Psoas muscle (tissue), 8 donors: Measurements from ENCODE around the gene MAGIX. TPM values are rescaled to one million over a fixed set of nuclear protein-coding genes. Genes with fewer than 3 reads are reported as not detected.

ENCODE experiments used
- ATAC-seq, 4 donors: fragments of 200-7000 bp; cut with Tn5 transposase; one replicate each; pipeline ENCODE4 v1.9.1; 2020; ENCODE audit warnings: moderate library complexity in 3 of 4, mild to moderate bottlenecking in 2 of 4
- DNase-seq, 2 donors: peaks; one replicate each; pipeline ENCODE4 v3.0.0-alpha.2; 2020
- H3K27ac ChIP-seq: fragments of 200-600 bp; one replicate; pipeline ENCODE4 v1.8.0; 2022
- H3K27me3 ChIP-seq, 3 donors: fragments of 200-600 bp in 1 of 3; one replicate each; pipeline versions ENCODE4 v1.6.1 to v1.8.0; 2013 to 2022; ENCODE audit warnings: low read length in 2 of 3, mild to moderate bottlenecking in 2 of 3, moderate library complexity in 1 of 3; ENCODE audit not compliant: insufficient read depth in 3 of 3
- H3K36me3 ChIP-seq, 2 donors: fragments of 200-600 bp in 1 of 2; one replicate each; pipeline versions ENCODE4 v1.6.1 to v1.8.0; 2013 to 2022; ENCODE audit warnings: low read depth in 1 of 2, mild to moderate bottlenecking in 1 of 2, moderate library complexity in 1 of 2; ENCODE audit not compliant: insufficient read depth in 1 of 2
- H3K4me1 ChIP-seq: fragments of 200-600 bp; one replicate; pipeline ENCODE4 v1.8.0; 2022
- H3K4me3 ChIP-seq: fragments of 200-600 bp; one replicate; pipeline ENCODE4 v1.8.0; 2022; ENCODE audit warnings: mild to moderate bottlenecking
- H3K9me3 ChIP-seq: fragments of 200-600 bp; one replicate; pipeline ENCODE4 v1.8.0; 2022
- CTCF ChIP-seq: fragments of 200-600 bp; IDR thresholded peaks from one replicate; pipeline ENCODE4 v1.8.0; 2022; ENCODE audit warnings: antibody characterized with exemption
- WGBS, 3 donors: extraction: QIAGEN DNeasy Blood & Tissue Kit; methylation state at CpG; one replicate each; pipeline versions ENCODE4 v1.1.6 to v1.1.7; 2013; 5-methylcytosine and 5-hydroxymethylcytosine counted together
- intact Hi-C, 2 donors: fragments of 100-400 bp; cut with DNase I; formaldehyde crosslinking; loops; one replicate each; pipeline versions ENCODE4 v1.11.0 to v1.14.2; 2022
- polyA plus RNA-seq, 3 donors: library from polyadenylated mRNA; stranded (reverse); fragments of 200-250 nt; gene quantifications; one replicate each; pipeline ENCODE4 v1.2.3, GENCODE V29; 2013
- total RNA-seq, 4 donors: library from RNA; stranded (reverse); fragmentation: NEBNext Ultra II Directional in 2 of 4; extraction: Animal tissue kit (Norgen Biotek cat#: 25700) in 2 of 4; gene quantifications; one replicate each; pipeline versions ENCODE4 v1.2.1 to v1.2.4, GENCODE V29; 2021 to 2023
- donor health status: healthy with polysubstance abuse.
- donor health status: DM: no; HTN: no; CAD: no; lungs with moderate emphysema.
- donor health status: Bipolar disorder and iron deficiency.
- donor health status: healthy.
- donor health status: DM: yes; HTN: yes; CAD: no.
- donor health status: DM: no; HTN: no; CAD: no.
- donor health status: DM: no; HTN: no; CAD: no.
- donor health status: DM: yes; HTN: yes; CAD: no.

MAGIX gene
- total and polyA plus RNA-seq, 7 donors, result 2.9 to 8.0 (median 3.7) TPM

GRCh38 chrX:49165901-49166881 lies 3.6 kb downstream of the MAGIX start:
- no peaks in the 10 kb centered on the region for H3K36me3 ChIP-seq
- H3K27ac ChIP-seq, result peak overlapping the region; percentile 93
- intact Hi-C loops, result no loop called here
- no peaks in the 10 kb centered on the region for H3K4me1 ChIP-seq
- ATAC-seq, result peak; percentile 41 to 63 (median 58)
- TF ChIP-seq CTCF, result peak; percentile 27
- DNase-seq, result peak; percentile 80 to 91
- no peaks in the 10 kb centered on the region for H3K9me3 ChIP-seq
- peak overlapping the region; percentile 67 for H3K4me3 ChIP-seq
- H3K27me3 ChIP-seq, result no peaks in the 10 kb centered on the region
- WGBS, 3 donors, result 5 to 37% (median 14%) methylated on average over 38 to 61 of the region's 61 CpGs

- no peaks in the 10 kb centered on the region for H3K4me1 ChIP-seq
- no peaks in the 10 kb centered on the region for H3K9me3 ChIP-seq
- intact Hi-C loops, result no loop called here
- H3K27ac ChIP-seq, result peak overlapping the region; percentile 93
- no peaks in the 10 kb centered on the region for H3K36me3 ChIP-seq
- 2 to 36% (median 2%) methylated on average over 26 to 35 of the region's 35 CpGs for WGBS, 3 donors
- peak; percentile 65 to 68 (median 66) for ATAC-seq
- peak; percentile 81 to 85 for DNase-seq
- no peak for TF ChIP-seq CTCF
- H3K27me3 ChIP-seq, result no peaks in the 10 kb centered on the region
- H3K4me3 ChIP-seq, result peak overlapping the region; percentile 67
These were observed 4.6 kb downstream of the MAGIX start for GRCh38 chrX:49166914-49167739.

GRCh38 chrX:49167740-49168108 lies 5.2 kb downstream of the MAGIX start:
- 36 to 77% (median 48%) methylated on average over 3 of the region's 3 CpGs for WGBS, 3 donors
- Histone ChIP-seq H3K36me3 (no peaks in the 10 kb centered on the region), H3K27ac (peak overlapping the region; percentile 93), H3K4me1 (no peaks in the 10 kb centered on the region), H3K9me3 (no peaks in the 10 kb centered on the region), H3K27me3 (no peaks in the 10 kb centered on the region), H3K4me3 (peak overlapping the region; percentile 67)
- DNase-seq (no peak), ATAC-seq (peak in 2 of 4 donors; percentile 34 to 38)
- intact Hi-C loops, result no loop called here
- TF ChIP-seq CTCF, result no peak

- Histone ChIP-seq H3K27ac (peak within 1 kb of the TSS; percentile 86), H3K9me3 (no peaks in the 10 kb centered on the region), H3K27me3 (no peaks in the 10 kb centered on the region), H3K4me1 (no peaks in the 10 kb centered on the region), H3K36me3 (peaks cover 0 to 29% of the 10 kb centered on the region in 2 donors), H3K4me3 (peak within 1 kb of the TSS; percentile 75)
- intact Hi-C loops, result no loop called here
- WGBS, 3 donors, result 0 to 53% (median 2%) methylated on average over 15 to 45 of the region's 46 CpGs
- TF ChIP-seq CTCF, result no peak
- DNase-seq, result peak; percentile 62 to 79
- ATAC-seq, result peak; percentile 35 to 64 (median 51)
These were observed 9.3 kb downstream of the MAGIX start, which contains the start of gene PLP2 for GRCh38 chrX:49171752-49172279. Gene PLP2 (plus strand): TSS chrX:49171898. CDS start chrX:49172001, 103 bp downstream.
